ENCODE measurements around the gene CNOT4.
A peak's percentile ranks its signal among the peaks of the same experiment; 100 is the strongest.

The CNOT4 gene, protein sequence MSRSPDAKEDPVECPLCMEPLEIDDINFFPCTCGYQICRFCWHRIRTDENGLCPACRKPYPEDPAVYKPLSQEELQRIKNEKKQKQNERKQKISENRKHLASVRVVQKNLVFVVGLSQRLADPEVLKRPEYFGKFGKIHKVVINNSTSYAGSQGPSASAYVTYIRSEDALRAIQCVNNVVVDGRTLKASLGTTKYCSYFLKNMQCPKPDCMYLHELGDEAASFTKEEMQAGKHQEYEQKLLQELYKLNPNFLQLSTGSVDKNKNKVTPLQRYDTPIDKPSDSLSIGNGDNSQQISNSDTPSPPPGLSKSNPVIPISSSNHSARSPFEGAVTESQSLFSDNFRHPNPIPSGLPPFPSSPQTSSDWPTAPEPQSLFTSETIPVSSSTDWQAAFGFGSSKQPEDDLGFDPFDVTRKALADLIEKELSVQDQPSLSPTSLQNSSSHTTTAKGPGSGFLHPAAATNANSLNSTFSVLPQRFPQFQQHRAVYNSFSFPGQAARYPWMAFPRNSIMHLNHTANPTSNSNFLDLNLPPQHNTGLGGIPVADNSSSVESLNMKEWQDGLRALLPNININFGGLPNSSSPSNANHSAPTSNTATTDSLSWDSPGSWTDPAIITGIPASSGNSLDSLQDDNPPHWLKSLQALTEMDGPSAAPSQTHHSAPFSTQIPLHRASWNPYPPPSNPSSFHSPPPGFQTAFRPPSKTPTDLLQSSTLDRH

DNA sequence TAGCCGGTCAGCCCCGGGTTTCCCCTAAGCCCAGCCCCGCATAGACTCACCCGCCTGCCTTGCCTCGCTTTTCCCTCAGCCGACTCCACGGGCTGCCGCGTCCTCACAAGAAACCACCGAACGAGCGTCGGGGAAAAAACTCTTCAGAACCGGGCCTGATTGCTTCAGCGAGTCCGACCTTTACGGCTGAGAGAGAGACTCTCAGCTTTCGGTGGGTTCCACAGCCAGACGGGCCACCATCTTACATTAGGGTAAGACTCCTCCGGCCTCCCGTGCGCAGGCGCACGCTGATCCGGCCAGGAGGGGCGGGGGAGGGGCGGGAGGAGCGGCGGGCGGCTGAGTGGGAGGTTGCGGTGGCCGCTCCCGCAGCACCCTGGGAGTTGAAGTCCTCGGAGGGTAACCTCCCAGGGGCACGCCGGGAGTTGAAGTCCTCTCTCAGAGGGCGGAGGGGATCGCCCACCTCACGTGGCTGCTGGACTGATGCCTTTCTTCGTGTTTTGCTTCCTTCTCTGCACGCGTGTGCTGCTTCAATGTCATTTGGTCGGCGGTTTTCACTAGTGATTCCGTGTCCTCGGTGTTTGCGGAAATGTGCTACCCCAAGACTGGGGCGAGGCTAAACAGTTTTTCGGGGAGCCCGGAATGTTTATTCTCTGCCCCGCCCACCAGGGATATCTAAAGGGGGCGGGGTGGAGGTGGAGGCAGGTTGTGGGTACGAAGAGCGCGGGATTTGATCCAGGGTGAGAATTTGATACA, at the start of gene CNOT4:
Gene CNOT4, minus strand, starts transcription at position 264 of the 753 bp plus-strand sequence. CDS start 71,771 bp downstream, outside the sequence.
- DNase-seq (ENCODE audit: low spot score), result peak; percentile 96

DNA sequence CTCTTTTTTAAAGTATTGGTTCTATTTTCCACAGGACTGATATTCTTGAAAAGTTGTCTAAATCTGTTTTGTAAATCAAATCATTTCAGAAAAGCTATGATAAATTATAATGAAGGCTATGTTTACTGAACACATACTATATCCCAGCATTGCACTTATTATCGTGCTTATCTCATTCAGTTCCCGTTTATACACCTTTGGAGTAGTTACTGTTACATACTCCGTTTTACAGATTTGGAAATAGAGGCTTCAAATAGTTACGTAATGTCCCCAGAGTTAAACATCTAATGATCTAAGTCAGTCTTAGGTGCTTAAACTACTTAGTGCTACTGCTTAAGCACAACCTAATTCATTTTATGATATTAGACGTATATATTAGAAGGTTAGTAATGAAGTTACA, 49.0 kb upstream of the CNOT4 start:
- DNase-seq (ENCODE audit: low spot score), result no peak

DNA sequence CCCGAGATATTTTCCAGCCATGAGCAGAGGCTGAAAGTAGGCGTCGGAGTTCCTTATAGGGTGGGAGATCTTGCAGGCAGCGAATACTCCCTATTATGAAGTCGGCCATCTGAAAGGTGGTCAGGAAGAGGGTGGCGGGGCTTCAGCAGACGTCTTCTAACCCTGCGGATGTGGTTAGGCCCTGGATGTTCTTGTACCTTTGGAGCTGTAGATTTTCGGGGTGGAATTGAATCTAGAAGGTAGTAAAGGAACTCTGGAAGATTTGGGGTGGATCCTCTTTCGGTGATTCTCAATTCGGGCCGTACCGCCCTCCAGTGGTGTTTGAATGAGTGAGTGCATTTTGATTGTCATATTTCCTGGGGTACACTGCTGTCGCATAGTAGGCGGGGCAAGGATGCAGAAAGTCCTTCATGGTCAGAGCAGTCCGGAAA, 48.5 kb upstream of the CNOT4 start:
- peak; percentile 85 for DNase-seq (ENCODE audit: low spot score)

DNA sequence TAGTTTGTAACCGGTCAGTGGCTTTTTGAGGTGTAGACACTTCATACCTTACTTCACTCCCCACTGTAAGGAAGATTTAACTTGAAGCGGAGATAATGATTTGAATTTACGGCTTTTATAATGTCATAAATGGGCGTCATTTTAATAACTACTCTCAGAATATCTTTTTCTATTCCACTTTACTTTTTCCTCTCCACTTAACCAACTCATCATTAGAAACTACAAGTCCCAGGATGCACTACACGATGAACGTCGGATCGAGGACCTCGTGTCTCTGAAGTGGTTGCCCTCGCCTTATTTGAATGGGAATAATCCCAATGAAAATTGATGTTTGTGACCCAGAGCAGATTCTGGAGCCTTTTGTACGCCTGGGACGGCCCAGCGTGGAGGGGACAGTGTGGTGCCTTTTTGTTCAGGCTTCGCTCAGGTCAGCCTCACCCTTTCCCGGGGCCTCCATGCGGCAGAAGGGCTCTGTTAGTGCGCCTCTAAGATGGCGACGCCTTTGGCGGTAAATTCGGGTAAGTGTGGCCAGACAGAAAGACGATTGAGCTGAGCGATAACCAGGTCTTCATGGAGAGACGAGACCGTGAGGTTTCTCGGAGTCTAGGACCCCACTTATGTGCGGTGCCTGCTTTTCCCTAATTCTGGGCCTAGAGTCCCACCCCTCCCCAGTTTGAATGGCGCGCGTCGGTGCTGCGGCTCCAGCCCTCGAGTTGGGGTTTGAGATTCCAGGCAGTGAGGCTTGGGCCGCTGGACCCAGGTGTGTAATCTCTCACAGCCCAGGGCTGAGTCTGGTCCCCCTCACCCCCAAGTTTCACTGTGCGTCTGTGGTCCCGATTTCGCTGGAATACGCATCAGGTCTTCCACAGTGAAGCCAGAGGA, 47.8 kb upstream of the CNOT4 start, which contains the start of gene NUP205:
Gene NUP205, plus strand, starts transcription at position 463 of the 882 bp plus-strand sequence. Its CDS starts 28 bp downstream, at position 491.
- peak; percentile 79 for DNase-seq (ENCODE audit: low spot score)

DNA sequence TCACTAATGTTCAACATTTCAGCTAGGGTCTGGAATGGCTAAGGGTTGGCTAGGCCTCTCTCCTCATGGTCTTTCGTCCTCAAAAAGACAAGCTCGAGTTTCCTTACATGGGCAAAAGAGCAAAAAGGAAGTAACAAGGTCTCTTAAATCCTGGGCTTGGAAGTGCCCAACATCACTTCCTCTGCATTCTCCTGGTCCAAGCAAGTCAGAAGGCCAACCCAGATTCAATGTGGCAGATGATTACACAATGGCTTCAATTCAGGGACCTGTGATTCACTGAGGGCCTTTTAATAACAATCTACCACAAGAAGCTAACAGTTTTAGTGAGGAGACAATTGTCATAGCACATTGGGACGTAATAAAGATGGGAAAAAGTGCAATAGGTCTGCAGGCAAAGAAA, 43.4 kb upstream of the CNOT4 start:
- DNase-seq (ENCODE audit: low spot score), result no peak

DNA sequence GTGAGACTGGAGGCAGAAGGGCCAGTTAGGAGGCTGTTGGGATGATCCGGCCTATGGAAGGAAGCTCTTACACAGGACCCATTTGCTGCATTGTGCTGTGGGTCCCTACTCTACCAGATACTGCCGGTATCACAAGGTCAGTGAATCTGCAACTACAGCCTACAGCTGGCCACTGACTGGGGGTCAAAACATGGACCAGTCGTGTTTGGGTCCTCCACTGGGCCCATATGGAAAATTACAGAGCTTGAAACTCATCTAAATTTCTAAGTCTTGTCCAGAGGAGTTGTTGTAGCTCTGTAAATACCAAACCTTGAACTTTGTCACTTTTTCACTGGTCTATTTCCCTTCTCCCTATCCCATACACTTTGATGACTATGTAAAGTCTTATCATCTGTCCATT, 42.2 kb upstream of the CNOT4 start:
- no peak for DNase-seq (ENCODE audit: low spot score)

DNA sequence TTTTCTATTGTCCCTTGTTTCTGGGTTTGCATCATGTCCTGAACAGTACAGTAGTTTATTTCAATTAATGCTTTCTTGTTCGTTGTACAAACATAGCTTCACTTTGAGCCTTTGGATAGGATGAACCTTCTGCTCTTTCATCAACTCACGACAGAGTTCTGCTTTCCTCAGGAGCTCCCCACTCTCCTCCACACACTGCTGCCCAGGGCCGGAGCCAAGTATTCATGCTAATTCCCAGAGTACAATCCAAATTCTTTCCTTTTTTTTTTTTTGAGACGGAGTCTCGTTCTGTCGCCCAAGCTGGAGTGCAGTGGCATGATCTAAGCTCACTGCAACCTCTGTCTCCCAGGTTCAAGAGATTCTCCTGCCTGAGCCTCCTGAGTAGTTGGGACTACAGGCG, 40.3 kb upstream of the CNOT4 start:
- no peak for DNase-seq (ENCODE audit: low spot score)

DNA sequence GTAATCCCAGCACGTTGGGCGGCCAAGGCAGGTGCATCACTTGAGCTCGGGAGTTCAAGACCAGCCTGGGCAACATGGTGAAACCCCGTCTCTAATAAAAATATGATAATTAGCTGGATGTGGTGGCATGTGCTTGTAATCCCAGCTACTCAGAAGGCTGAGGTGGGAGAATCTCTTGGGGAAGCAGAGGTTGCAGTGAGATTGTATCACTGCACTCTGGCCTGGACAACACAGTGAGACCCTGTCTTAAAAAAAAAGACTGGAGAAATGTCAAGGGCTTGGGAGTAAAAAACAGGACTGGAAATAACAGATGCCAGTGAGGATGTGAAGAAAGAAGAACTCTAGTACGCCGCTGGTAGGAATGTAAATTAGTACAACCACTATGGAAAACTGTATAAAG, 31.1 kb upstream of the CNOT4 start:
- DNase-seq (ENCODE audit: low spot score), result no peak

DNA sequence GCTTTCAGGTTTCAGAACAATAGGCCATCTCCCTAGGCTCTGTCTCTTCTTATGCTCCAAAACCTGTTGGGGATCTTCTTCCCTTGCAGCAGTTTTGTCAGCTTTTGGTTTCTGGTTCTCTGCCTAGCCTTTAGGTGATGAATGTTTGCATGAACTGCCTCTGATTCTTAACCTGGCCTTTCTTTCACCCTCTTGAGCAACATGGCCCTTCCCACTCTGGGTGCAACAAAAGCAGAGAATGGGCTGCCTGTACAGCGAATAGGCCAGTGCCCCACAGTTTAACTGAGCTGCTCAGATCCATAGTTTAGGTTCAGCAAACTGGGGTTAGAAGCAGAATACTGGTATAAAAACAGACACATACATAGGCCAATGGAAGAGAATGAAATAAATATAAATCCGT, 29.7 kb upstream of the CNOT4 start:
- DNase-seq (ENCODE audit: low spot score), result no peak

DNA sequence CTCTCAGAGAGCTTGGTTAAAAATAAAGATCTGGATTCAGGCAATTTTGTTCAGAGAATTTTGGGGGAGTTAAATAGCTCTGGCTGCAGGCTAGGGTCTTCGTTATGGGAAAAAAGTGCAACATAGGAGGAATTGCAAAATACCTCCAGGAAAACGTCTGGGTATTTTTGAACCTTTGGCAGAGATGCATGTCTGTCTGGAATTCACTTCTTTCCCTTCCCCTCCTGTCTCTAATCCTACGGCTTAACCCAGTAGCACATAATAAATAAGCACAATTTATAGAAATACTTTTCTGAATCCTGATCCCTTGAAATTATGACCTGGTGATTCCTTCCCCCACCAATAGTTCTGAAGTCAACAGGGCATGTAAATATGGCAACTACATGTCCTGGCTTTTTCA, 28.5 kb upstream of the CNOT4 start:
- DNase-seq (ENCODE audit: low spot score), result no peak

DNA sequence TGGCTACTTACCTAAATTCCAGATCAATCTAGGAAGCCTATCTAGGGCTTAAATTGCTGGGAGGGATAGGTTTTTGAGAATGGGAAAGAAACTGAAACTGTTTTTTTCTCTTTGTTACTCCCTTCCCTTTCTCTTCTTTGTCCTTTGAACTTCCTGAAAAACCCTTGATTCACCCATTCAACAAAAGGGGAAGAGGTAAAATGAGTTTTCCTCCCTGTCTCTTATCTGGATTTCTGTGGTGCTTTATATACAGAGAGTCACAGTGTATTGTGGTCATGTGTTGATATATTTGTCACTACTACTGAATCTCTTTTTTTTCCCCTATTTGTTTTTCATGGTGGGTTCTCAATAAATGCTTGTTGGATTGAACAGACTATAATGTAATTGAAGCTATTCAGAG, 28.0 kb upstream of the CNOT4 start:
- DNase-seq (ENCODE audit: low spot score), result no peak

DNA sequence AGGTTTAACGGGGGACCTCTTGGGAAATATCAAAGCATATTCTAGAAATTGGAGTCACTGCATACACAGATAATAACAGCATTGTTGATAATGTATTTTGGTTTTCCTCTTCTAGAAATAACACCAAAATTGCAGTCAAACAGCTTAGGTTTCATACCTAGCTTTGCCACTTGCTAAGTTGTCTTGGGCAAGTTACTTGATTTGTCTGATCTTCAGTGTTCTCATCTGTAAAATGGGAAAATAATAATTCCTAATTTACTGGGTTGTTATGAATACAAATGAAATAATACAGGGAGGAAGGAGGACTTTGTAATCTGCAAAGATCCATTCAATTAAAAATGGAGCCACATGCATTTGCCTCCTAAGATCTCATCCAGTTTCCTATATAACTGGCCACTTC, 27.6 kb upstream of the CNOT4 start:
- DNase-seq (ENCODE audit: low spot score), result no peak

DNA sequence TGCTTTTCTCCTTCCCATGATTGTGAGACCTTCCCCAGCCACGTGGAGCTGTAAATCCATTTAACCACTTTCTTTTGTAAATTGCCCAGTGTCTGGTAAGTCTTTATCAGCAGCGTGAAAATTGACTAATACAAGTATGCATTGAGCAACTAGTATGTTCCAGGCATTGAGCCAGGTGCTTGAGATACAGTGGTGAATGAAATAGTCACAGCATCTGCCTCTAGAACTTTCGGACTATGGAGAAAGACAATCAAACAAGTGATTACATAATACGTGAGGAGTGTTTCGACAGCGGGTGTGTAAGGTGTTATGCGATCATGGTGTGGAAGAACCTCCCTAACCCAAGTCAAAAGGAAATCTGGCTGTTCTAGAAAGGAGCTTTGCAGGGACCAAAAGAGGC, 26.2 kb upstream of the CNOT4 start:
- DNase-seq (ENCODE audit: low spot score), result no peak

DNA sequence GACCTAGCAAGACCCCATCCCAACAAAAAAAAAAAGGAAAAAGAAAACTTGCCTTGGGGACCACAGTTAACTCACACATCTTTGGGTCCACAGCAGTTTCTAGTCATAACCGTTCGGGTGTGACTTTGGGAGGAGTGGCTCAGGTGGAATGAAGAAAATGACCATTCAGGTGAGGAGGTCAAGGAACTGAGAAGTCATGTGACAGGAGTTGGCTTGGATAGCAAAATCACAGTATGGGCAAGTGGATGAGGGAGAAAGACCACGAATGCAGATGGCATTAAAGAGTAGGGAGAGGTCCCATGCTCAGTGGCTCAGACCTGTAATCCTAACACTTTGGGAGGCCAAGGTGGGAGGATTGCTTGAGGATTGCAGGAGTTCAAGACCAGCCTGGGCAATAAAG, 17.1 kb upstream of the CNOT4 start:
- DNase-seq (ENCODE audit: low spot score), result no peak

DNA sequence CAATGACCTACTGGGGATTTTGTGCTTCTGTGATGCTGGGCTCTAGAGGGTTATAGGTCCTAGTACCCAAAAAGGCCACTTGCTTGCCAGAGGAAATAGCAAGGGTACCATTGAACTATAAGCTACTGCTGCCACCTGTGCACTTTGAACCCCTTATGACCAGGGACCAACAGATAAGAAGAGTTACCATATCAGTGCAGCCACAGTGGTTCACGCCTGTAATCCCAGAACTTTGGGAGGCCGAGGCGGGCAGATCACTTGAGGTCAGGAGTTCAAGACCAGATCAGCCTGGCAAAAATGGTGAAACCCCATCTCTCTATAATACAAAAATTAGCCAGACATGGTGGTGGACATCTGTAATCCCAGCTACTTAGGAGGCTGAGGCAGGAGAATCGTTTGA, 15.5 kb upstream of the CNOT4 start:
- no peak for DNase-seq (ENCODE audit: low spot score)

DNA sequence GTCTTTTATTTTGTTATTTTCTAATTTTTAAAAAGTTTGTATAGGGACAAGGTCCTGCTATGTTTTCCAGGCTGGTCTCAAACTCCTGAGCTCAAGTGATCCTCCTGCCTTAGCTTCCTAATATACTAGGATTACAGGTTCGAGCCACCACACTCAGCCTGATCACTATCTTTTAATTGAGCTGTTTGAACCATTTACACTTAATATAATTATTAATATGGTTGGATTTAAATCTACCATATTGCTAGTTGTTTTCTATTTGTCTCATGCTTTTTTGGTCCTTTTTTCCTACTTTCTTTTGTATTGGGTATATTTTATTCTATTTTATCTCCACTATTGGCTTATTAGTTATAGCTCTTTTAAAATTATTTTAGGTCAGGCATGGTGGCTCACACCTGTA, 13.2 kb upstream of the CNOT4 start:
- DNase-seq (ENCODE audit: low spot score), result no peak

DNA sequence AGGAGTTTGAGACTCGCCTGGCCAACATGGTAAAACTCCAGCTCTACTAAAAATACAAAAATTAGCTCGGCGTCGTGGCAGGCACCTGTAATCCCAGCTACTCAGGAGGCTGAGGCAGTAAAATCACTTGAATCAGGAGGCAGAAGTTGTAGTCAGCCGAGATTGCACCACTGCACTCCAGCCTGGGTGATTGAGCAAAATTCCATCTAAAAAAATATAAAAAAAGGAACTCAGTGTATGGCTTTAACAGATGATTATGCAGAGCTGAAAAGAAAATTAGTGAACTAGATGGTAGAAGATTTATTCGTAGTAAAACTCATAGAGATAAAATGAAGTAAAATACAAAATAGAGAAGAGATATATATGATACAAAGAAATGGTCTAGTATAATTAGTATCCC, 12.6 kb upstream of the CNOT4 start:
- DNase-seq (ENCODE audit: low spot score), result no peak

DNA sequence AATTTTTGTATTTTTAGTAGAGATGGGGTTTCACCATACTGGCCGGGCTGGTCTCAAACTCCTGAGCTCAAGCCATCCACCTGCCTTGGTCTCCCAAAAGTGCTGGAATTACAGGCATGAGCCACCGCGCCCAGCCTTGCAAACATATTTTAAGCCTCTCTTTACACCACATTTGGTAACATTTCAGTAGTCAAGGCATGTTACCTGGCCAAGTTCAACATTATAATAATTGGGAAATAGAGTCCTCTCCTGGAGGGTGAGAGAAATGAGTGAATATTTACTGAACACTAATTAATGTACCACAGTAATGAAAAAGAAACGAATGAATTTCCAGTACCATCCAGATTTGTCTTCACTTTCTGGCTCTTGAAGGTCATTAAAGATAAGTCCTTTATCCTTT, 10.0 kb upstream of the CNOT4 start:
- DNase-seq (ENCODE audit: low spot score), result no peak

DNA sequence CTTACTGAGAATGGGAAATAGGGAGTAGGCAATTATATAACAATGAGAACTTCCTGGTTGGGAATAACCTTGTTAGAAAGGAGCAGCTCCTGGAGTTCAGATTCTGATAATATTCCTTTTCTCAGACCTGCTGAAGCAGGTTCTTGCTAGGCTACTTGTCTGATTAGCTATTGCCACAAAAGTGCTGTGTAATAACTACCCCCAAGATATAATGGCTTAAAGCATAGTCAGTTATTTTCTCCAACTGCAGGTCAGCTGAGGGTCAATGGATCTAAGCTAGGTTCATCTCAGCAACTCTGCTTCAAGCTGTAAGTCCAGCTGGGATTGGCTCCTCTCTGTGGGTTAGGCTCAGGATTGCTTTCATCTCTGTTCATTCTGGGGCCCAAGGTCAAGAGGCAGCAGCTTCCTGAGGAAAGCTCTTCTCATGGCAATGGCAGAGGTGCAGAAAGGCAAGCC, 9.4 kb upstream of the CNOT4 start:
- no peak for DNase-seq (ENCODE audit: low spot score)

DNA sequence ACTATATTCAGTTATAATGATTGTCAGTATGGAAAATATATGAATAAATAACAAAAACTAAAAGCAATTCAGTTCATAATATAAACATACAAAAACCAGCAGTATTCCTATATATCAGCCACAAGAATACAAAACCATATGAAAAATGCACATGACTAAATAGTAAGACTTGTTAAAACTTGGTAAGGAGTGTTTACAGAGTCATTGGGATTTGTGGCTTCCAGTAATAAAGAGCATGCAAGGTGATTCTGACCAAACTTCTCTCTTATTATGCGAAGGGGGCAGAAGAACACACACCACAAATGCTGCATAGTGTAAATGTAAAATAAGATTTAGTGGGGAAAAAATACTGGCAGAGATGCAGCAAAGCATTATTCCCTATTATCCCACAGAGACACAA, 8.8 kb upstream of the CNOT4 start:
- no peak for DNase-seq (ENCODE audit: low spot score)

DNA sequence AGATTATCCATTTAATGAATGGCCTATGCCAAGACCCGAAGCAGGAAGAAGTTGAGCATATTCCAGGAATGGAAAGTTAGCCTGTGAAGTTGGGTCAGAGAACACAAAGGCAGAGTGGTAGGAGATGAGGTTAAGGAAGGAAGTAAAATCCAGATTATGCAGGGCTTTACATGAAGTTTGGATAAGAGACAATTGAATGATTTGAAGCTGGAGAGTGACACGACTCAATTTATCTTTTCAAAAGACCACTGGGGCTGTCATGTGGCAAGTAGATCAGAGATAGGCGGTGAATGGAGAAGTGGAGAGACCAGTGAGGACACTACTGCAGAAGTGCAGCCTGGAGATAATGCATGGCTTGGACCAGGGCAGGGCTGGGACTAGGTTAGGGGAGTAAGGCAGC, 7.2 kb upstream of the CNOT4 start:
- DNase-seq (ENCODE audit: low spot score), result no peak

DNA sequence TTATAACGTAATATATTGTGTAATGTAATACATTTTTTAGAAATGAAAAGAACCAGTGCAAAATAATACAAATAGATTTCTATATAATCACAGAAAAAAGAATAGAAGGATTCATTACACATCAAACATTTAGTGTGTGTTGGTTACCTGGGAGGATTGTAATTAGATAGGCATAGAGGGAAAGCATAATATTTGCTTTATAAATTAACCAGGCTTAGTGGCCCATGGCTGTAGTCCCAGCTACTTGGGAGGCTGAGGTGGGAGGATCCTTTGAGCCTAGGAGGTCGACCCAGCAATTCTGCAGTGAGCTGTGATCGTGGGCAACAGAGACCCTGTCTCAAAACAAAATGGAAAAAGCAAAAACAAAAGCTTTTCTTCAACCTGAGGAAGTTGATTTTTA, 5.0 kb upstream of the CNOT4 start:
- DNase-seq (ENCODE audit: low spot score), result no peak

Data from germinal center (tissue), 1 donor.